ENCODE data around the gene SLC22A3.

The SLC22A3 gene

DNA sequence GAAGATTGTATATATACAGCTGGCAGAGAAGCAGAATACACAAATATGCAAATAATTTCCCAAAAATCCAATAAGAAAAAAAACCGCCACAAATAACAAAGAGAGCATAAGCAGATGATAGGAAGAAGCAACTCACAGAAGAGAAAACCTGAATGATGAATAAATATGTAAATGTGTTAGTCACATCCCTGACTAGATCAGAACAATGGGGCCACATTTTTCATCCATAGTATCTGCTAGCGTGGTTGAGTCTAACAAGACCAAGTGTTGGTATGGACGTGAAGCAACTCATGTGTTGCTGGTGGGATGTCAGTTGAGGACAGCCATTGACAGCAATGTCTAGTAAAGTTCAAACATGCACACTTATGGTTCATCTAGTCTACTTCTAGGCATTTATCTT lies 3.9 kb upstream of the SLC22A3 start:
- TF ChIP-seq CTCF (IDR thresholded peaks at IDR 0.05; ENCODE audit: extremely low read depth, insufficient read depth, missing control alignments): no peak
- in situ Hi-C loops (cut with MboI; ENCODE audit: low pct_unique_long_range_greater_than_20kb, low sequenced_read_pairs, unreplicated experiment): no loop called here
- no peak for DNase-seq (ENCODE audit: low spot score)

- in situ Hi-C loops (cut with MboI; ENCODE audit: low pct_unique_long_range_greater_than_20kb, low sequenced_read_pairs, unreplicated experiment): no loop called here
- no peak for DNase-seq (ENCODE audit: low spot score)
These were observed 637 bp upstream of the SLC22A3 start for GRCh38 chr6:160347259-160348222.

GRCh38 chr6:160349020-160349441 lies 853 bp downstream of the SLC22A3 start:
- DNase-seq (ENCODE audit: low spot score): no peak

More at GRCh38 chr6:160347259-160348222, 637 bp upstream of the SLC22A3 start:
- TF ChIP-seq CTCF (IDR thresholded peaks at IDR 0.05; ENCODE audit: extremely low read depth, insufficient read depth, missing control alignments): no peak

DNA sequence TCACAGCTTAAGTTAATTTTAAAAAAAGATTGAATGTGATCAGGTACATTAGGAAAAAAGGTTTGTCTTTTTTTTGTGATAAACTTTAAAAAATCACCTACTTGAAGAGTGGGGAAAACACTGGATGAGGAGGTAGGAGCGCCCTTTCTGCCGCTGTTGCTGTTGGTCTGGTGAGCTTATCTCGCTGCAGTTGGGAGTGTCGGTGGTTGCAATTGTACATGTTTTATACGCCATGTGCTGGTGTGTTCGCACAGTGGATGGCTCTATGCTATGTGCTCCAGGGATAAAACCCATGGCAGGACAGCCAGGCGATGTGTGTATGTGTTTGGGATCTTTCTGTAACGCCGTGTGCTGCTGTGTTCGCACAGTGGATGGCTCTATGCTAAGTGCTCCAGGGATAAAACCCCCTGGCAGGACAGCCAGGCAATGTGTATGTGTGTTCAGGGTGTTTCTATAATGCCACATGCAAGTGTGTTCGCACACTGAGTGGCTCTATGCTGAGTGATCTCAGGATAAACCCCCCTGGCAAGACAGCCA lies 1.7 kb downstream of the SLC22A3 start:
- TF ChIP-seq CTCF (IDR thresholded peaks at IDR 0.05; ENCODE audit: extremely low read depth, insufficient read depth, missing control alignments): no peak
- in situ Hi-C loops (cut with MboI; ENCODE audit: low pct_unique_long_range_greater_than_20kb, low sequenced_read_pairs, unreplicated experiment): no loop called here
- no peak for DNase-seq (ENCODE audit: low spot score)

More at GRCh38 chr6:160349020-160349441, 853 bp downstream of the SLC22A3 start:
- in situ Hi-C loops (cut with MboI; ENCODE audit: low pct_unique_long_range_greater_than_20kb, low sequenced_read_pairs, unreplicated experiment): no loop called here
- TF ChIP-seq CTCF (IDR thresholded peaks at IDR 0.05; ENCODE audit: extremely low read depth, insufficient read depth, missing control alignments): no peak

GRCh38 chr6:160353950-160354496 lies 5.8 kb downstream of the SLC22A3 start:
- no peak for DNase-seq (ENCODE audit: low spot score)
- in situ Hi-C loops (cut with MboI; ENCODE audit: low pct_unique_long_range_greater_than_20kb, low sequenced_read_pairs, unreplicated experiment): no loop called here
- no peak for TF ChIP-seq CTCF (IDR thresholded peaks at IDR 0.05; ENCODE audit: extremely low read depth, insufficient read depth, missing control alignments)

DNA sequence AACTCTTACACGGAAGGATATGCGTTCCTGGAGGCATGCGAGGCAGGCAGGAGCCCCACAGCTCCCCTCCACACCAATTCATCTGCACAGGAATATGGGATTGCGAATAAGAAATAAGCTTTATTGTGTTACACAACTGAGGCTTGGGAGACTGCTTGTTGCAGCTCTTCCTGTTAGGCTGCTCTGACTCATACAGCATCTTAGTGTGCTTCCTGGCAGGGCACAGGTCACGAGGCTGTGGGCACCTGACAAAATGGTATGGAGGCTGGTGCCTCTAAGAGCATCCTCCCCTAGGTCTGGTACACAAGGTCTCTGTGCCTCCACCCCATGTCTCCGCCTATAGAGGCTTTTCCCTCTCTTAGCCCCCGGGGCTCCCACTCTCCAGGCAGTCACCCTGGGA lies 6.8 kb downstream of the SLC22A3 start:
- in situ Hi-C loops (cut with MboI; ENCODE audit: low pct_unique_long_range_greater_than_20kb, low sequenced_read_pairs, unreplicated experiment): no loop called here
- no peak for TF ChIP-seq CTCF (IDR thresholded peaks at IDR 0.05; ENCODE audit: extremely low read depth, insufficient read depth, missing control alignments)
- DNase-seq (ENCODE audit: low spot score): no peak

Measured in GM13977 (cell line).